OCI-LY3 (cell line): ENCODE measurements around the gene CRYBG3.

Experiments
- H2AFZ ChIP-seq: fragments of 200-600, 300-600 bp; shearing (Covaris generic); 2 replicates; pipeline ENCODE4 v1.6.0; 2014; ENCODE audit warnings: antibody characterized with exemption, low read depth, low read length
- H3K27ac ChIP-seq: fragments of 200-600, 300-600 bp; sonication (generic); 2 replicates; pipeline ENCODE4 v1.5.1; 2014; ENCODE audit warnings: mild to moderate bottlenecking, low read length, moderate library complexity, mixed read lengths
- H3K27me3 ChIP-seq: fragments of 200-600, 300-600 bp; sonication (generic); 2 replicates; pipeline ENCODE4 v1.6.1; 2014; ENCODE audit warnings: low read depth, low read length, mixed read lengths
- H3K36me3 ChIP-seq: fragments of 200-600, 300-600 bp; sonication (generic); replicated peaks from 2 replicates; pipeline ENCODE3; 2014; ENCODE audit warnings: low read depth, low read length, mixed read lengths
- H3K4me1 ChIP-seq: fragments of 300-600, 200-600 bp; sonication (generic); 2 replicates; pipeline ENCODE4 v1.6.1; 2014; ENCODE audit warnings: low read length, mixed read lengths
- H3K4me2 ChIP-seq: fragments of 200-600, 300-600 bp; sonication (generic); 2 replicates; pipeline ENCODE4 v1.6.1; 2014; ENCODE audit warnings: low read length, mixed read lengths
- H3K4me3 ChIP-seq: fragments of 300-600, 200-600 bp; sonication (generic); 2 replicates; pipeline ENCODE4 v1.5.1; 2014; ENCODE audit warnings: antibody characterized with exemption, mild to moderate bottlenecking, low read length, moderate library complexity
- H3K79me2 ChIP-seq: fragments of 300-600, 200-600 bp; shearing (Covaris generic); 2 replicates; pipeline ENCODE4 v1.6.1; 2014; ENCODE audit warnings: mild to moderate bottlenecking, low read length, mixed read lengths
- H3K9ac ChIP-seq: fragments of 300-600, 200-600 bp; shearing (Covaris generic); 2 replicates; pipeline ENCODE4 v1.6.0; 2014; ENCODE audit warnings: mild to moderate bottlenecking, low read length, moderate library complexity
- H3K9me3 ChIP-seq: fragments of 200-600, 300-600 bp; shearing (Covaris generic); 2 replicates; pipeline ENCODE4 v1.6.1; 2014; ENCODE audit warnings: low read length, mixed read lengths; ENCODE audit not compliant: insufficient read depth
- H4K20me1 ChIP-seq: fragments of 200-600, 300-600 bp; sonication (generic); 2 replicates; pipeline ENCODE4 v1.6.1; 2016; ENCODE audit warnings: low read length, mixed read lengths; ENCODE audit not compliant: insufficient read depth
- EZH2phosphoT487 ChIP-seq: fragments of 200-600 bp; shearing (Covaris generic); IDR thresholded peaks from 2 replicates; pipeline ENCODE4 v1.6.1; 2018; ENCODE audit warnings: antibody characterized with exemption, mixed run types, low read depth
- TF ChIP-seq, protein P1 (sequence below): fragments of 200-600, 300-600 bp; sonication (generic); IDR thresholded peaks from 2 replicates; pipeline ENCODE4 v1.5.1; 2014; ENCODE audit warnings: antibody characterized with exemption, low read length, low read depth

Gene CRYBG3

DNA sequence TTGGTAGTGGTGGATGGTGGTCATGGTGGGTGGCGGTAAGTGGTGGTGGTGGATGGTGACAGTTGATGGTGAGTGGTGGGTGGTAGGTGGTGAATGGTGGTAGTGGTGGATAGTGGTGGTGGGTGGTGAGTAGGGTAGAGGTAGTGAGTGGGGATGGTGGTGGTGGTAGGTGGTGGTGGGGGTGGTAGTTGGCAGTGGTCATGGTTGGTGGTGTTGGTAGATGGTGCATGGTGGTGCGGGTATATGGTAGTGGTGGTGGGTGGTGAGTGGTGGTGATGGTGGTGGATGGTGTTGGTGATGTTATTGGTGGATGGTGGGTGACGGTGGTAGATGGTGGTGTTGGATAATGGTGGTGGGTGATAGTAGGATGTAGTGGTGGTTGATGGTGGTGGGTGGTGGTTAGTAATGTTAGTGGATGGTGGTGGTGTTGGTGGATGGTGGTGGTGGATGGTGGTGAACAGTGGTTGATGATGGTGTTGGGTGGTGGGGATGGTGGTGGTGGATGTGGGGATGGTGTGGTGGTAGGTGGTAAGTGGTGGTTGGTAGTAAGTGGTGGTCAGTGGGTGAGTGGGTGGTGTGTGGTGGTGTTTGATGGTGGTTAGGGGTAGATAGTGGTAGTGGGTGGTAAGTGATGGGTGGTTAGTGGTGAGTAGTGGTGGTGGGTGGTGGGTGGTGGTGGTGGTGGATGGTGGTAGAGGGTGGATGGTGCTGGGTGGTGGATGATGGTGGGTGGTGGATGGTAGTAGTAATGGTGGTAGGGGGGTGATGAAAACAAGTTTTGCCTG is 167.2 kb downstream of the CRYBG3 start:
- H3K79me2 ChIP-seq = no peaks in the 10 kb centered on the region
- H3K4me2 ChIP-seq = no peak overlapping the region
- H3K4me3 ChIP-seq = no peak overlapping the region
- no peak overlapping the region for H3K27ac ChIP-seq
- no peaks in the 10 kb centered on the region for H3K36me3 ChIP-seq
- TF ChIP-seq EZH2phosphoT487 = no peak
- TF ChIP-seq, protein P1, sequence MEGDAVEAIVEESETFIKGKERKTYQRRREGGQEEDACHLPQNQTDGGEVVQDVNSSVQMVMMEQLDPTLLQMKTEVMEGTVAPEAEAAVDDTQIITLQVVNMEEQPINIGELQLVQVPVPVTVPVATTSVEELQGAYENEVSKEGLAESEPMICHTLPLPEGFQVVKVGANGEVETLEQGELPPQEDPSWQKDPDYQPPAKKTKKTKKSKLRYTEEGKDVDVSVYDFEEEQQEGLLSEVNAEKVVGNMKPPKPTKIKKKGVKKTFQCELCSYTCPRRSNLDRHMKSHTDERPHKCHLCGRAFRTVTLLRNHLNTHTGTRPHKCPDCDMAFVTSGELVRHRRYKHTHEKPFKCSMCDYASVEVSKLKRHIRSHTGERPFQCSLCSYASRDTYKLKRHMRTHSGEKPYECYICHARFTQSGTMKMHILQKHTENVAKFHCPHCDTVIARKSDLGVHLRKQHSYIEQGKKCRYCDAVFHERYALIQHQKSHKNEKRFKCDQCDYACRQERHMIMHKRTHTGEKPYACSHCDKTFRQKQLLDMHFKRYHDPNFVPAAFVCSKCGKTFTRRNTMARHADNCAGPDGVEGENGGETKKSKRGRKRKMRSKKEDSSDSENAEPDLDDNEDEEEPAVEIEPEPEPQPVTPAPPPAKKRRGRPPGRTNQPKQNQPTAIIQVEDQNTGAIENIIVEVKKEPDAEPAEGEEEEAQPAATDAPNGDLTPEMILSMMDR = no peak
- no peaks in the 10 kb centered on the region for H4K20me1 ChIP-seq
- no peaks in the 10 kb centered on the region for H3K9me3 ChIP-seq
- H2AFZ ChIP-seq = no peak overlapping the region
- H3K27me3 ChIP-seq = no peaks in the 10 kb centered on the region
- no peak overlapping the region for H3K9ac ChIP-seq
- H3K4me1 ChIP-seq = peaks cover 14% of the 10 kb centered on the region

DNA sequence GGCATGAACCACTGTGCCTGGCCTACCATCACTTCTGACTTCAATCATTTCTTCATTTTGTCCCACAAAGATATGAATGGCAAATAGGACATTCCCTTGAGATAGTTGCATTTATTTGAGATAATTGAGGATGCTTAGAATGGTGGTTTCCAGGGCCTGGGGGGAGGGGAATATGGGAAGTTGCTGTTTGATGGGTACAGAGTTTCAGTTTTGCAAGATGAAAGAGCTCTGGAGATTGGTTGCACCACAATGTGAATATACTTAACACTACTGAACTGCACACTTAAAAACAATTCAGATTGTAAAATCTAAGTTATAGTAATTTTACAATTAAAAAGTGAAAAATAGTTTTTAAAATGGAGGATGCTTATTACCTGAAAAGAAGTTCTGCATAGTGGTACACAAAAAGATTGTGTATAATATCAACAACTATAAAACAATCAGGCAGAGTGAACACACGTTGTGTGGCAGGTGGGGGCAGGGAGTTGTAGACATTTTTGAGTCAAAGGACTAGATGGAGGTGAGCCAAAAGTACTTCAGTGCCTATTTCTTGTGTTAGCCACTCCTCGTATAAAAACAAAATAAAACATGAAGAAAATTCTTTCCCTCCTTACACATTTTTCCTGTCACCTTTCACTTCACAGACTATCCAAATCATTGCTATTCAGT is 168.9 kb downstream of the CRYBG3 start:
- Histone ChIP-seq H3K79me2 (no peaks in the 10 kb centered on the region), H3K9me3 (no peaks in the 10 kb centered on the region), H3K27me3 (no peaks in the 10 kb centered on the region), H2AFZ (no peak overlapping the region), H3K36me3 (no peaks in the 10 kb centered on the region), H3K4me1 (peaks cover 14% of the 10 kb centered on the region), H4K20me1 (no peaks in the 10 kb centered on the region), H3K4me2 (peak overlapping the region; percentile 26), H3K27ac (no peak overlapping the region), H3K4me3 (no peak overlapping the region), H3K9ac (no peak overlapping the region)
- no peak for TF ChIP-seq EZH2phosphoT487
- TF ChIP-seq, protein P1 = no peak

DNA sequence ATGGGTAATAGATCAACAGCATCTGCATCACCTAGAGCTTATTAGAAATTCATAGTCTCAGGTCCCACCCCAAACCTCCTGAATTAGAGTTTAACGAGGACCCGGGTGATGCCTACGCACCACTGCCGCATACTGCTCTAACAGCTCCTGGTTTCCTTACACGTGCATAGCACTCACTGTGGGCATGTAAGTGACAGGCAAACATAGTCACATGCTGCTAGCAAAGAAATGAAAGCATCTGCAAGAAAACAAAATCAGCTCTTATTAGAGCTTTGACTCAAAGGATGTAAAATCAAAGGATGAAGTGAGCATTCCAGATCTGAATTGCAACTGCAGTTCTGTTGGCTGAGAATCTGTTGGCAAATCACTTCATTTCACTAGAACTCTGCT is 169.5 kb downstream of the CRYBG3 start:
- H3K36me3 ChIP-seq = no peaks in the 10 kb centered on the region
- H3K79me2 ChIP-seq = no peaks in the 10 kb centered on the region
- H3K4me1 ChIP-seq = peaks cover 14% of the 10 kb centered on the region
- H3K9ac ChIP-seq = no peak overlapping the region
- H3K9me3 ChIP-seq = no peaks in the 10 kb centered on the region
- H3K4me2 ChIP-seq = peak overlapping the region; percentile 26
- H4K20me1 ChIP-seq = no peaks in the 10 kb centered on the region
- no peaks in the 10 kb centered on the region for H3K27me3 ChIP-seq
- H2AFZ ChIP-seq = no peak overlapping the region
- TF ChIP-seq EZH2phosphoT487 = no peak
- TF ChIP-seq, protein P1 = no peak
- H3K4me3 ChIP-seq = no peak overlapping the region
- H3K27ac ChIP-seq = no peak overlapping the region

DNA sequence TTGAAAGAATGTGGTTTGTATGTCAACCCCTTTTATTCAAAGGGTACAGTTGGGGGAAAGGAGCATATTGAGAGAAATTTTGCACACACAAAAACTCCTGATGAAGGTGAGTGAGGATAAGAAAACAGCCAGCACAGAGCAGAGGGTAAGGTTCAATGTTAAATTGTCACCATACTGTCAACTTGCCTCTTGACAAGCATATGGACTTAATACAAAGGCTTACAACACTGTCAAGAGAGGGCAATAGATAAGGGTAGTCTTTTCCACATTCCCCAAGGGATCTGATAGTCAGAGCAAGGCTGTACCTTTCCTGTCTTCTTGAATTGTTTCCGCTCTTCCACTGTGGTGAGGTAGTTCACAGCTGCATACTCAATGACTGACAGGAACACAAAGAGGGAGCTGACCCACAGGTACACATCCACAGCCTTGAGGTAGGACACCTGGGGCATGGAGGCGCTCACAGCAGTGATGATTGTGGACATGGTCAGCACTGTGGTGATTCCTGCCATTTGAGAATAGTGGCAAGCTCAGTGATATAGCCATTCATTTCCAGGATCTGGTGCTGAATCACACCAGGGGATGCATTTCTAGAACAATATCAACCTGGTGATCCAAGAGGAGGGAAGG is 170.8 kb downstream of the CRYBG3 start:
- Histone ChIP-seq H3K36me3 (no peaks in the 10 kb centered on the region), H3K27me3 (no peaks in the 10 kb centered on the region), H3K79me2 (no peaks in the 10 kb centered on the region), H3K9ac (no peak overlapping the region), H3K9me3 (no peaks in the 10 kb centered on the region), H3K4me2 (no peak overlapping the region), H3K27ac (no peak overlapping the region), H2AFZ (no peak overlapping the region), H3K4me3 (no peak overlapping the region), H4K20me1 (no peaks in the 10 kb centered on the region), H3K4me1 (peaks cover 14% of the 10 kb centered on the region)
- TF ChIP-seq EZH2phosphoT487 = no peak
